Ishikawa (cell line): ENCODE results near the gene DTYMK.

Source experiments
- CEBPB ChIP-seq: IDR thresholded peaks from 2 replicates; pipeline ENCODE4 v1.6.1; 2012
- CREB1 ChIP-seq: IDR thresholded peaks from 2 replicates; pipeline ENCODE4 v1.6.1; 2012; ENCODE audit warnings: low read depth
- EGR1 ChIP-seq: IDR thresholded peaks from 2 replicates; pipeline ENCODE4 v1.6.1; 2012
- EP300 ChIP-seq: IDR thresholded peaks from 2 replicates; pipeline ENCODE4 v1.6.1; 2012; ENCODE audit warnings: borderline replicate concordance
- FOXM1 ChIP-seq: IDR thresholded peaks from 2 replicates; pipeline ENCODE4 v1.6.1; 2012; ENCODE audit warnings: low read depth, borderline replicate concordance
- MAX ChIP-seq: IDR thresholded peaks from 2 replicates; pipeline ENCODE4 v1.6.1; 2012
- NFIC ChIP-seq: IDR thresholded peaks from 2 replicates; pipeline ENCODE4 v1.6.1; 2012
- RAD21 ChIP-seq: IDR thresholded peaks from 2 replicates; pipeline ENCODE4 v1.6.1; 2012; ENCODE audit warnings: low read depth
- REST ChIP-seq: IDR thresholded peaks from 2 replicates; pipeline ENCODE4 v1.6.1; 2012; ENCODE audit warnings: low read depth, mild to moderate bottlenecking
- TAF1 ChIP-seq: IDR thresholded peaks from 2 replicates; pipeline ENCODE4 v1.6.1; 2012; ENCODE audit warnings: low read depth, mild to moderate bottlenecking
- TCF12 ChIP-seq: IDR thresholded peaks from 2 replicates; pipeline ENCODE4 v1.6.1; 2012; ENCODE audit warnings: low read depth
- TEAD4 ChIP-seq: IDR thresholded peaks from 2 replicates; pipeline ENCODE4 v1.6.1; 2012
- YY1 ChIP-seq: IDR thresholded peaks from 2 replicates; pipeline ENCODE4 v1.6.1; 2012; ENCODE audit warnings: low read depth
- ZBTB7A ChIP-seq: IDR thresholded peaks from 2 replicates; pipeline ENCODE4 v1.6.1; 2012; ENCODE audit warnings: low read depth

DTYMK gene

GRCh38 chr2:241629762-241630435, 56.7 kb downstream of the DTYMK start:
- no peak for TF ChIP-seq TAF1
- TF ChIP-seq CREB1: no peak
- no peak for TF ChIP-seq REST
- TF ChIP-seq FOXM1: no peak
- no peak for TF ChIP-seq EP300
- no peak for TF ChIP-seq YY1
- TF ChIP-seq CEBPB: no peak
- no peak for TF ChIP-seq TCF12
- TF ChIP-seq TEAD4: no peak
- no peak for TF ChIP-seq RAD21
- no peak for TF ChIP-seq EGR1
- TF ChIP-seq MAX: no peak

- no peak for TF ChIP-seq TCF12
- no peak for TF ChIP-seq RAD21
- TF ChIP-seq CREB1: no peak
- TF ChIP-seq ZBTB7A: no peak
- TF ChIP-seq REST: no peak
- TF ChIP-seq YY1: no peak
- no peak for TF ChIP-seq NFIC
- TF ChIP-seq FOXM1: no peak
- TF ChIP-seq EP300: no peak
Measured at GRCh38 chr2:241627675-241628074, 58.9 kb downstream of the DTYMK start.
